Measurements from ENCODE around the gene IFI27. TPM values are rescaled to one million over a fixed set of nuclear protein-coding genes. Genes with fewer than 3 reads are reported as not detected.

IFI27 gene
- polyA plus RNA-seq, 3 donors from 2014 or later: 2.8 TPM; not detected in 2

GRCh38 chr14:94088516-94088915, 22.0 kb upstream of the IFI27 start:
- H3K27ac Mint-ChIP-seq: no peak overlapping the region

GRCh38 chr14:94089479-94089878, 21.1 kb upstream of the IFI27 start:
- Mint-ChIP-seq H3K27ac (no peak overlapping the region), H3K27me3 (ENCODE audit: low read depth in 3 of 3) (peaks cover 0 to 1% (median 0%) of the 10 kb centered on the region in 3 donors), H3K4me3 (no peak overlapping the region), H3K9me3 (no peaks in the 10 kb centered on the region), H3K4me1 (no peaks in the 10 kb centered on the region), H3K36me3 (peaks cover 0 to 18% (median 0%) of the 10 kb centered on the region in 3 donors)
- DNase-seq: no peak

More at GRCh38 chr14:94088516-94088915, 22.0 kb upstream of the IFI27 start:
- Mint-ChIP-seq H3K9me3 (no peaks in the 10 kb centered on the region), H3K4me1 (no peaks in the 10 kb centered on the region), H3K27me3 (ENCODE audit: low read depth in 3 of 3) (peaks cover 0 to 1% (median 0%) of the 10 kb centered on the region in 3 donors), H3K36me3 (peaks cover 0 to 15% (median 0%) of the 10 kb centered on the region in 3 donors), H3K4me3 (no peak overlapping the region)
- no peak for DNase-seq

- H3K27me3 Mint-ChIP-seq (ENCODE audit: low read depth in 3 of 3): peaks cover 0 to 2% (median 0%) of the 10 kb centered on the region in 3 donors
- H3K4me3 Mint-ChIP-seq: no peak overlapping the region
- DNase-seq: no peak
- no peaks in the 10 kb centered on the region for H3K4me1 Mint-ChIP-seq
- peaks cover 0 to 10% (median 0%) of the 10 kb centered on the region in 3 donors for H3K36me3 Mint-ChIP-seq
- no peak overlapping the region for H3K27ac Mint-ChIP-seq
- H3K9me3 Mint-ChIP-seq: no peaks in the 10 kb centered on the region
These were observed 17.1 kb upstream of the IFI27 start for GRCh38 chr14:94093418-94093817.

GRCh38 chr14:94097091-94097490, 13.4 kb upstream of the IFI27 start:
- Mint-ChIP-seq H3K4me1 (no peaks in the 10 kb centered on the region), H3K4me3 (no peak overlapping the region), H3K27me3 (ENCODE audit: low read depth in 3 of 3) (peaks cover 2% of the 10 kb centered on the region in 3 donors), H3K36me3 (peaks cover 0 to 14% (median 0%) of the 10 kb centered on the region in 3 donors), H3K9me3 (no peaks in the 10 kb centered on the region), H3K27ac (no peak overlapping the region)
- DNase-seq: no peak

- Mint-ChIP-seq H3K27ac (no peak overlapping the region), H3K27me3 (ENCODE audit: low read depth in 3 of 3) (peaks cover 2% of the 10 kb centered on the region in 3 donors), H3K36me3 (peaks cover 0 to 14% (median 0%) of the 10 kb centered on the region in 3 donors), H3K4me3 (no peak overlapping the region), H3K4me1 (no peaks in the 10 kb centered on the region), H3K9me3 (no peaks in the 10 kb centered on the region)
- no peak for DNase-seq
These were observed 12.1 kb upstream of the IFI27 start for GRCh38 chr14:94098326-94098992.

- no peak overlapping the region for H3K4me3 Mint-ChIP-seq
- peaks cover 2% of the 10 kb centered on the region in 3 donors for H3K27me3 Mint-ChIP-seq (ENCODE audit: low read depth in 3 of 3)
- DNase-seq: no peak
- no peaks in the 10 kb centered on the region for H3K9me3 Mint-ChIP-seq
- H3K36me3 Mint-ChIP-seq: peaks cover 0 to 14% (median 0%) of the 10 kb centered on the region in 3 donors
- no peak overlapping the region for H3K27ac Mint-ChIP-seq
- no peaks in the 10 kb centered on the region for H3K4me1 Mint-ChIP-seq
These were observed 11.5 kb upstream of the IFI27 start for GRCh38 chr14:94099006-94099405.

GRCh38 chr14:94100847-94101246, 9.7 kb upstream of the IFI27 start:
- H3K27ac Mint-ChIP-seq: no peak overlapping the region
- H3K27me3 Mint-ChIP-seq (ENCODE audit: low read depth in 3 of 3): peaks cover 2% of the 10 kb centered on the region in 3 donors
- no peaks in the 10 kb centered on the region for H3K4me1 Mint-ChIP-seq
- H3K36me3 Mint-ChIP-seq: peaks cover 0 to 11% (median 0%) of the 10 kb centered on the region in 3 donors
- no peak overlapping the region for H3K4me3 Mint-ChIP-seq
- H3K9me3 Mint-ChIP-seq: no peaks in the 10 kb centered on the region
- no peak for DNase-seq

GRCh38 chr14:94101748-94102147, 8.8 kb upstream of the IFI27 start:
- H3K4me3 Mint-ChIP-seq: no peak overlapping the region
- H3K27me3 Mint-ChIP-seq (ENCODE audit: low read depth in 3 of 3): peaks cover 2% of the 10 kb centered on the region in 3 donors
- no peak for DNase-seq
- no peak overlapping the region for H3K27ac Mint-ChIP-seq
- H3K4me1 Mint-ChIP-seq: no peaks in the 10 kb centered on the region
- H3K36me3 Mint-ChIP-seq: peaks cover 0 to 11% (median 0%) of the 10 kb centered on the region in 3 donors
- H3K9me3 Mint-ChIP-seq: no peaks in the 10 kb centered on the region

GRCh38 chr14:94102768-94103482, 7.6 kb upstream of the IFI27 start:
- H3K36me3 Mint-ChIP-seq: peaks cover 0 to 8% (median 0%) of the 10 kb centered on the region in 3 donors
- H3K9me3 Mint-ChIP-seq: no peaks in the 10 kb centered on the region
- H3K27ac Mint-ChIP-seq: no peak overlapping the region
- H3K4me3 Mint-ChIP-seq: no peak overlapping the region
- H3K27me3 Mint-ChIP-seq (ENCODE audit: low read depth in 3 of 3): peaks cover 0 to 2% (median 2%) of the 10 kb centered on the region in 3 donors
- no peaks in the 10 kb centered on the region for H3K4me1 Mint-ChIP-seq
- no peak for DNase-seq

- no peak overlapping the region for H3K27ac Mint-ChIP-seq
These were observed 6.9 kb upstream of the IFI27 start for GRCh38 chr14:94103554-94104150.

GRCh38 chr14:94104731-94105130, 5.8 kb upstream of the IFI27 start:
- H3K27me3 Mint-ChIP-seq (ENCODE audit: low read depth in 3 of 3): peaks cover 0 to 2% (median 0%) of the 10 kb centered on the region in 3 donors
- no peaks in the 10 kb centered on the region for H3K9me3 Mint-ChIP-seq
- no peak for DNase-seq
- H3K4me1 Mint-ChIP-seq: no peaks in the 10 kb centered on the region
- peaks cover 0 to 4% (median 0%) of the 10 kb centered on the region in 3 donors for H3K36me3 Mint-ChIP-seq
- H3K4me3 Mint-ChIP-seq: no peak overlapping the region
- no peak overlapping the region for H3K27ac Mint-ChIP-seq

More at GRCh38 chr14:94103554-94104150, 6.9 kb upstream of the IFI27 start:
- Mint-ChIP-seq H3K9me3 (no peaks in the 10 kb centered on the region), H3K36me3 (peaks cover 0 to 7% (median 0%) of the 10 kb centered on the region in 3 donors), H3K27me3 (ENCODE audit: low read depth in 3 of 3) (peaks cover 0 to 2% (median 2%) of the 10 kb centered on the region in 3 donors), H3K4me3 (no peak overlapping the region), H3K4me1 (no peaks in the 10 kb centered on the region)
- DNase-seq: no peak

GRCh38 chr14:94109915-94110250, 653 bp upstream of the IFI27 start:
- peaks cover 0 to 6% (median 4%) of the 10 kb centered on the region in 3 donors for H3K27me3 Mint-ChIP-seq (ENCODE audit: low read depth in 3 of 3)
- no peak overlapping the region for H3K4me3 Mint-ChIP-seq
- DNase-seq: no peak
- H3K4me1 Mint-ChIP-seq: no peaks in the 10 kb centered on the region
- H3K27ac Mint-ChIP-seq: no peak overlapping the region
- no peaks in the 10 kb centered on the region for H3K9me3 Mint-ChIP-seq
- peaks cover 0 to 4% (median 0%) of the 10 kb centered on the region in 3 donors for H3K36me3 Mint-ChIP-seq

GRCh38 chr14:94111276-94112095, 950 bp downstream of the IFI27 start:
- Mint-ChIP-seq H3K36me3 (peaks cover 0 to 4% (median 0%) of the 10 kb centered on the region in 3 donors), H3K4me1 (no peaks in the 10 kb centered on the region), H3K4me3 (no peak overlapping the region), H3K27ac (no peak overlapping the region), H3K27me3 (ENCODE audit: low read depth in 3 of 3) (peaks cover 0 to 14% (median 6%) of the 10 kb centered on the region in 3 donors), H3K9me3 (no peaks in the 10 kb centered on the region)
- DNase-seq: no peak

Data from immature natural killer cell (primary cell).